Lung (tissue), 12 donors: ENCODE measurements around the gene GPR15LG. TPM values are rescaled to one million over a fixed set of nuclear protein-coding genes. Genes with fewer than 3 reads are reported as not detected.

Source experiments
- ATAC-seq: fragments of 200-7000 bp; cut with Tn5 transposase; one replicate; pipeline ENCODE4 v1.9.1; 2020; ENCODE audit warnings: moderate number of reproducible peaks; ENCODE audit not compliant: insufficient read depth, low FRiP score
- DNase-seq, 3 donors: peaks; one replicate each; pipeline ENCODE4 v3.0.0-alpha.2; 2013 to 2017
- H3K27ac ChIP-seq, 2 donors: one replicate each; pipeline ENCODE4 v1.5.1; 2013; ENCODE audit warnings: mild to moderate bottlenecking in 2 of 2, moderate library complexity in 2 of 2, control low read depth in 1 of 2, inconsistent platforms in 1 of 2, low read depth in 1 of 2, low read length in 1 of 2
- H3K27me3 ChIP-seq, 3 donors: one replicate each; pipeline ENCODE4 v1.5.1; 2013; ENCODE audit warnings: low read length in 2 of 3; ENCODE audit not compliant: control insufficient read depth in 3 of 3, insufficient read depth in 3 of 3
- H3K36me3 ChIP-seq, 4 donors: one replicate each; pipeline ENCODE4 v1.5.1; 2013; ENCODE audit warnings: low read length in 4 of 4, mild to moderate bottlenecking in 1 of 4, moderate library complexity in 1 of 4; ENCODE audit not compliant: control insufficient read depth in 4 of 4, insufficient read depth in 4 of 4
- H3K4me1 ChIP-seq, 5 donors: one replicate each; pipeline ENCODE4 v1.5.1; 2013; ENCODE audit warnings: low read length in 5 of 5, mild to moderate bottlenecking in 2 of 5, moderate library complexity in 1 of 5; ENCODE audit not compliant: control insufficient read depth in 5 of 5, insufficient read depth in 5 of 5
- H3K4me3 ChIP-seq: one replicate; pipeline ENCODE4 v1.5.1; 2013; ENCODE audit warnings: mild to moderate bottlenecking, control low read depth, moderate library complexity
- H3K9ac ChIP-seq, 2 donors: one replicate each; pipeline ENCODE4 v1.5.1; 2013; ENCODE audit warnings: low read length in 2 of 2, control low read depth in 1 of 2; ENCODE audit not compliant: insufficient read depth in 1 of 2
- H3K9me3 ChIP-seq, 4 donors: one replicate each; pipeline ENCODE4 v1.5.1; 2013; ENCODE audit warnings: low read length in 3 of 4, mild to moderate bottlenecking in 1 of 4, moderate library complexity in 1 of 4; ENCODE audit not compliant: control insufficient read depth in 4 of 4, insufficient read depth in 3 of 4
- CTCF ChIP-seq: IDR thresholded peaks from 2 replicates; pipeline ENCODE4 v1.5.1; 2012; ENCODE audit warnings: mild to moderate bottlenecking; ENCODE audit errors: control extremely low read depth, extremely low read depth
- WGBS, 2 donors: extraction: QIAGEN DNeasy Blood & Tissue Kit; methylation state at CpG; one replicate each; pipeline ENCODE4 v1.1.7; 2013; 5-methylcytosine and 5-hydroxymethylcytosine counted together
- polyA plus RNA-seq, 2 donors: library from polyadenylated mRNA; stranded (reverse); fragments of 200-250 nt; gene quantifications; one replicate each; pipeline ENCODE4 v1.2.1, GENCODE V29; 2013
- total RNA-seq, 2 donors: library from RNA; depleted of rRNA in 1 of 2; stranded (reverse); fragments of >200 nt in 1 of 2; gene quantifications; one replicate each; pipeline ENCODE4 v1.2.1, GENCODE V29; 2014 to 2021
- donor health status: control.
- donor health status: control.
- donor health status: Bipolar disorder and iron deficiency.
- donor health status: healthy.
- donor health status: DM: yes; HTN: yes; CAD: no.

The GPR15LG gene
- total and polyA plus RNA-seq, 4 donors = 0.47 TPM; not detected in 3

- peaks cover 0 to 2% (median 0%) of the 10 kb centered on the region in 4 donors for H3K9me3 ChIP-seq
- DNase-seq (no peak), ATAC-seq (no peak)
- TF ChIP-seq CTCF = no peak
- no peak overlapping the region for H3K4me3 ChIP-seq
- no peak overlapping the region for H3K9ac ChIP-seq
- no peaks in the 10 kb centered on the region for H3K36me3 ChIP-seq
- 87 to 88% methylated on average over 10 of the region's 10 CpGs for WGBS, 2 donors
- no peak overlapping the region for H3K27ac ChIP-seq
- no peaks in the 10 kb centered on the region for H3K4me1 ChIP-seq
- peaks cover 0 to 6% (median 0%) of the 10 kb centered on the region in 3 donors for H3K27me3 ChIP-seq
Measured at GRCh38 chr10:84208023-84208422, 34.4 kb downstream of the GPR15LG start.

GRCh38 chr10:84211566-84211965 lies 38.0 kb downstream of the GPR15LG start:
- no peaks in the 10 kb centered on the region for H3K36me3 ChIP-seq
- DNase-seq (no peak), ATAC-seq (no peak)
- TF ChIP-seq CTCF = no peak
- H3K27ac ChIP-seq = no peak overlapping the region
- H3K27me3 ChIP-seq = peaks cover 0 to 4% (median 0%) of the 10 kb centered on the region in 3 donors
- 76 to 92% methylated on average over 2 of the region's 2 CpGs for WGBS, 2 donors
- H3K4me3 ChIP-seq = no peak overlapping the region
- H3K9ac ChIP-seq = no peak overlapping the region
- no peaks in the 10 kb centered on the region for H3K4me1 ChIP-seq
- H3K9me3 ChIP-seq = peaks cover 0 to 2% (median 0%) of the 10 kb centered on the region in 4 donors

GRCh38 chr10:84212014-84212413 lies 38.4 kb downstream of the GPR15LG start:
- 80 to 82% methylated on average over 5 of the region's 5 CpGs for WGBS, 2 donors
- ATAC-seq = no peak
- no peak for TF ChIP-seq CTCF

GRCh38 chr10:84213076-84213475 lies 39.5 kb downstream of the GPR15LG start:
- ATAC-seq (no peak), DNase-seq (no peak)
- Histone ChIP-seq H3K27me3 (peaks cover 0 to 4% (median 0%) of the 10 kb centered on the region in 3 donors), H3K4me1 (no peaks in the 10 kb centered on the region), H3K27ac (no peak overlapping the region), H3K4me3 (no peak overlapping the region), H3K9me3 (peaks cover 0 to under 1% (median 0%) of the 10 kb centered on the region in 4 donors), H3K9ac (no peak overlapping the region), H3K36me3 (no peaks in the 10 kb centered on the region)
- 91 to 92% methylated on average over 11 of the region's 11 CpGs for WGBS, 2 donors
- TF ChIP-seq CTCF = no peak

More at GRCh38 chr10:84212014-84212413, 38.4 kb downstream of the GPR15LG start:
- Histone ChIP-seq H3K27ac (no peak overlapping the region), H3K4me1 (no peaks in the 10 kb centered on the region), H3K4me3 (no peak overlapping the region), H3K9ac (no peak overlapping the region), H3K27me3 (peaks cover 0 to 4% (median 0%) of the 10 kb centered on the region in 3 donors), H3K36me3 (no peaks in the 10 kb centered on the region), H3K9me3 (peaks cover 0 to 2% (median 0%) of the 10 kb centered on the region in 4 donors)
- no peak for DNase-seq
